Measurements from ENCODE around the gene RBM41.
"Not testable (repeated sequence)": the region's sequence is repeated elsewhere in the genome, so short reads cannot be mapped to it uniquely, and the experiment has no call there.

RBM41 gene

GRCh38 chrX:107118322-107119147 is at the start of gene RBM41:
Gene RBM41 (minus strand): TSS chrX:107118822. CDS start chrX:107118773, 49 bp downstream.
- in situ Hi-C loops (cut with MboI; ENCODE audit: low sequenced_read_pairs) = no loop called here

- in situ Hi-C loops (cut with MboI; ENCODE audit: low sequenced_read_pairs) = no loop called here
Observed at GRCh38 chrX:107168257-107168656, 49.6 kb upstream of the RBM41 start.

DNA sequence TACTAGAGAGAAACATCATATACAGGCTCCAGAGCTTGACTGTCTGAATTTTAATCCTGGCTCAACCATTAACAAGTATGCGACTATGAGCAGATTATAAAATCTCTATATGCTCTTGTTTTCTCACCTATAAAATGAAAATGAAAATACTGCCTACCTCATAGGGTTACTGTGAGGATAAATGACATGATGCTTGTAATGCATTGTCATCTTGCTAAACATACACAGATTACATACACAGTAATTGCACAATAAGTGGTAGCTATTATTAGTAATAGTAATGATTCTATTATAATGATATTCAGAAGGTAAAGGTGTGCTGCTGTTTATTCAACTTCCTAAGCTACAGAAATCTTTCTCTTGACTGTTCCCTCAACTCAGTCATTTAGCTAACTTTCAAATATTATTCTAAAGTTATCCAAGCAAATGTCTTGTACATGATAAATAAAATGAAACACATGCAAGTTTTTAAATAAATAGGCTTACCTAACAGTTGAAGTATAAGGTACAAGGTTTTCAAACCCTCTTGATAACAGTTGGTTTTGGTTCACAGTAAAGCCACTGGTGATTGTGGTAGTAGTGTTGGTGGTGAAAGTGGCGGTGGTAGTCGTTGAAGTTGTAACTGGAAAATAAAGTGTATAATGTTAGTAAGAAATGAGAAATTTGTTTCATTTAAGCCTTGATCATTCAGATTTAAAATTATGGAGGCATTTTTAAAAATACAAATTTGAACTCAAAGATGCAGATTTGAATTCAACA is 48.7 kb upstream of the RBM41 start:
- in situ Hi-C loops (cut with MboI; ENCODE audit: low sequenced_read_pairs) = no loop called here

GRCh38 chrX:107157618-107158017 is 39.0 kb upstream of the RBM41 start:
- in situ Hi-C loops (cut with MboI; ENCODE audit: low sequenced_read_pairs) = not testable (repeated sequence)

GRCh38 chrX:107155621-107156430 is 37.2 kb upstream of the RBM41 start:
- in situ Hi-C loops (cut with MboI; ENCODE audit: low sequenced_read_pairs) = not testable (repeated sequence)

GRCh38 chrX:107154787-107155620 is 36.4 kb upstream of the RBM41 start:
- in situ Hi-C loops (cut with MboI; ENCODE audit: low sequenced_read_pairs) = no loop called here

DNA sequence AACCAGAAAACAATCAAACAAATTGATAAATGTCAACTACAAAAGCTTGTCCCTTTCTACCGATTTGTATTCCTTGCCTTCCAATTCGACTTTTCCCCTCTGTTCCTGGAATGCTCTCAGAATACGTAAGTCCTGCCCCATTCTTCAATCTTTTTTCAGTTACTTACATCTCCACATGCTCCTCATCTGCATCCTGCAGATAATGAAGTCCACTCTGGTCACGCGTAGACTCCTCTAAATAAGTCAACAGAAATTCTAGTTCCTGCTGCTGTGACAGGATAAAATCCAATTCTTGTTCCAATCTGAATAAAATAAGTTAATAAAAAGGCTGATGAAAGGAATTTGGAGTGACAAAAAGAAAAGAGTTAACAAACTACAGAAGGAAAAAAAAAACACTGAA is 34.4 kb upstream of the RBM41 start:
- in situ Hi-C loops (cut with MboI; ENCODE audit: low sequenced_read_pairs) = no loop called here

DNA sequence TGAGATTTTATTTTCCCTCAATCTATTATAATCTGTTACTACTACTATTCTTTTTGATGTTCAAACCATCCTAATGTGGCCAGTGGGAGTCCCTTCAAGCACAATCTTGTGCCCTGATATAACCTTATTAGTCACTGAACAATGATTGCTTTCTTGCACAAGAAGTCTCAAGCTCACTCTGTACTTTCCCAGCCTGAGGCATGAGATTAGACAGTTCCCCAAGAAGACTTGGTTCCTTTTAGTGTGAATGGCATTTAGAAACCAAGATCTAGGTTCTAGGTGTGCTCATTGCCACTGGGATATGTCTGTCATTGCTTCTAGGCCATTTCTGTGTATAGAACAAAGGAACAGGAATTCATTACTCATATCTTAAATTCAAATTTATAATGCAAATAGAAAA is 28.0 kb upstream of the RBM41 start:
- in situ Hi-C loops (cut with MboI; ENCODE audit: low sequenced_read_pairs) = no loop called here

- in situ Hi-C loops (cut with MboI; ENCODE audit: low sequenced_read_pairs) = no loop called here
Observed at GRCh38 chrX:107135965-107136307, 17.3 kb upstream of the RBM41 start.

- in situ Hi-C loops (cut with MboI; ENCODE audit: low sequenced_read_pairs) = no loop called here
Observed at GRCh38 chrX:107135049-107135964, 16.7 kb upstream of the RBM41 start.

DNA sequence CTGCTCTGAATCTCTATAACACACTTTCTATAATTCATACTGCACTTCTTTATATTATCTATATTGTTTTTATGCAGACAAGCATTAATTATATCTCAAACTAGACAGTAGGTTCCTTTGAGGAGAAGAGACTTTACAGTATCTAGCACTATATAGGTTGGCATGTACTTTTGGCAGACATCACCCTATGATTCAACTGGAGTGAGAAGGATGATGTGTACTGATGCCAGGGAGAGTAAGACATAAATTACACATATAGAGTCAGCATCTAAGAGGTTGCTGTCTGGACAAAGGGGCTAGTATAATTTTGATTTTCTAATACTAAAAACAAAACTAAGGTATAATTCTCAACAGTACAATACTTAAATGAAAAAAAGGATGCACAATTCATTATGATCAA is 5.1 kb upstream of the RBM41 start:
- in situ Hi-C loops (cut with MboI; ENCODE audit: low sequenced_read_pairs) = no loop called here

GRCh38 chrX:107119283-107119682 is 661 bp upstream of the RBM41 start:
- in situ Hi-C loops (cut with MboI; ENCODE audit: low sequenced_read_pairs) = no loop called here

DNA sequence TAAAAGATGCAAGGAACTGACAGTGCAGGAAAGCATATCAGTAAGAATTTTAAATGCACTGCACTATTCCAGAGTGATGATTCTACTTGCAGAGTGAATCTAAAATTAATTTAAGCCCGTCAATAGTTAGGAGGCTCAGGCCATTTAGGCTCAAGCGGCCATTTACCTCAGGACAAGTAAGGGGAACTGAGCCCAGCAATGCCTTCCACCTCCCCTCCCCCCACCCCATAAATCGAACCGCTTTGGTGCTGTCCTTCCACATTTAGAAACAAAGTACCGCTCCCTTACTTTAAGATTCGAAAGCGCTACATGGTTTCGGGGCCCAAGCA is 665 bp downstream of the RBM41 start:
- in situ Hi-C loops (cut with MboI; ENCODE audit: low sequenced_read_pairs) = no loop called here

- in situ Hi-C loops (cut with MboI; ENCODE audit: low sequenced_read_pairs) = no loop called here
Observed at GRCh38 chrX:107107459-107107858, 11.2 kb downstream of the RBM41 start.

- in situ Hi-C loops (cut with MboI; ENCODE audit: low sequenced_read_pairs) = no loop called here
Observed at GRCh38 chrX:107102980-107103379, 15.6 kb downstream of the RBM41 start.

- in situ Hi-C loops (cut with MboI; ENCODE audit: low sequenced_read_pairs) = no loop called here
Observed at GRCh38 chrX:107076158-107076557, 42.5 kb downstream of the RBM41 start.

DNA sequence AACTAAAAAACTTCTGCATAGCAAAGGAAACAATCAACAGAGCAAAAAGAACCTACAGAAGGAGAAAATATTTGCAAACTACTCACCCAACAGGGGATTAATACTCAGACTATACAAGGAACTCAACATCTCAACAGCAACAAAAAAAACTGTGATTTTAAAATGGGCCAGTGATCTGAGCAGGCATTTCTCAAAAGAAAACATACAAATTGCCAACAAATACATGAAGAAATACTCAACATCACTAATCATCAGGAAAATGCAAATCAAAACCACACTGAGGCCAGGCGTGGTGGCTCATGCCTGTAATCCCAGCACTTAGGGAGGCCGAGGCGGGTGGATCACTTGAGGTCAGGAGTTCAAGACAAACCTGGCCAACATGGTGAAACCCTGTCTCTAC is 60.9 kb downstream of the RBM41 start:
- in situ Hi-C loops (cut with MboI; ENCODE audit: low sequenced_read_pairs) = not testable (repeated sequence)

DNA sequence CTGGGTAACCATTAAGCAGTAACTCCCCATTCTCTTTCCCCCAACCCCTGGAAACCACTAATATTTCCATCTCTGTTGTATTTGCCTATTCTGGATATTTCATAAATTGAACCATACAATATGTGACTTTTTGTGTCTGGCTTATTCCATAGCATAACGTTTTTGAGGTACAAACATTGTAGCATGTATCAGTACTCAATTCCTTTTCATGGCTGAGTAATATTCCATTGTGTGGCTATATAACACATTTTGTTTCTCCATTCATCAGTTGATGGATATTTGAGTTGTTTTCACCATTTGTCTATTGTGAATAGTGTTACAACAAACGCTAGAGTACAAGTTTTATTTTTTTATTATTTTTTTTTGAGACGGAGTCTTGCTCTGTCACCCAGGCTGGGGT is 63.6 kb downstream of the RBM41 start:
- in situ Hi-C loops (cut with MboI; ENCODE audit: low sequenced_read_pairs) = no loop called here

GRCh38 chrX:107050195-107050709 is 68.4 kb downstream of the RBM41 start:
- in situ Hi-C loops (cut with MboI; ENCODE audit: low sequenced_read_pairs) = no loop called here

Data from HL-60/S4 treated with retinoic acid at 250 ng/mL for 4 days and 3 days (cell line).